Measurements from ENCODE around the gene HEPN1.

DNA sequence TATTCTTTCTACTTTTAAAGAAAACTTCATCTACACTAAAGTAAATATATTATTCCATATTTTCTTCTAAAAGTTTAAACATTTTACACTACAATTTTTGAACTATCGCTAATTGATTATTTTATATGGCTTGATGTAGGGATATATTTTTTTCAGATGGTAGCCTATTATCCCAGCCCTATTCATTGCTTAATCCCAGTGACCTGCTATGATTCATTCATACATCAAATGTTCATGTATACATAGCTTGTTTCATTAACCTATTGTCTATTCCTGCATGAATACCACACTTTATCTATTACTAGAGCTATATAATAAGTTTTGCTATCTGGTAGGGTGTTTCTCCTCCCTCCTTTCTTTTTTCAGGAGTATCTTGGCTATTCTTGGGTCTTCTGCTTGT is 16.4 kb upstream of the HEPN1 start:
- TF ChIP-seq TAF1 (IDR thresholded peaks at IDR 0.05; ENCODE audit: low read depth, low read length) = no peak
- no peak for TF ChIP-seq POLR2A (IDR thresholded peaks at IDR 0.05; ENCODE audit: control extremely low read depth in 1 of 2, low read depth in 2 of 2, low read length in 2 of 2)
- no peak for TF ChIP-seq EP300 (IDR thresholded peaks at IDR 0.05; ENCODE audit: borderline replicate concordance in 1 of 2, low read depth in 2 of 2, low read length in 2 of 2)
- TF ChIP-seq, protein P1, sequence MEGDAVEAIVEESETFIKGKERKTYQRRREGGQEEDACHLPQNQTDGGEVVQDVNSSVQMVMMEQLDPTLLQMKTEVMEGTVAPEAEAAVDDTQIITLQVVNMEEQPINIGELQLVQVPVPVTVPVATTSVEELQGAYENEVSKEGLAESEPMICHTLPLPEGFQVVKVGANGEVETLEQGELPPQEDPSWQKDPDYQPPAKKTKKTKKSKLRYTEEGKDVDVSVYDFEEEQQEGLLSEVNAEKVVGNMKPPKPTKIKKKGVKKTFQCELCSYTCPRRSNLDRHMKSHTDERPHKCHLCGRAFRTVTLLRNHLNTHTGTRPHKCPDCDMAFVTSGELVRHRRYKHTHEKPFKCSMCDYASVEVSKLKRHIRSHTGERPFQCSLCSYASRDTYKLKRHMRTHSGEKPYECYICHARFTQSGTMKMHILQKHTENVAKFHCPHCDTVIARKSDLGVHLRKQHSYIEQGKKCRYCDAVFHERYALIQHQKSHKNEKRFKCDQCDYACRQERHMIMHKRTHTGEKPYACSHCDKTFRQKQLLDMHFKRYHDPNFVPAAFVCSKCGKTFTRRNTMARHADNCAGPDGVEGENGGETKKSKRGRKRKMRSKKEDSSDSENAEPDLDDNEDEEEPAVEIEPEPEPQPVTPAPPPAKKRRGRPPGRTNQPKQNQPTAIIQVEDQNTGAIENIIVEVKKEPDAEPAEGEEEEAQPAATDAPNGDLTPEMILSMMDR (IDR thresholded peaks at IDR 0.05; ENCODE audit: control extremely low read depth in 1 of 3, insufficient read depth in 1 of 3, low read depth in 1 of 3, low read length in 3 of 3) = no peak
- no peak for TF ChIP-seq TCF12 (IDR thresholded peaks at IDR 0.05; ENCODE audit: low read depth, low read length)
- no peak for TF ChIP-seq TEAD4 (IDR thresholded peaks at IDR 0.05; ENCODE audit: low read depth, low read length)
- TF ChIP-seq FOSL1 (IDR thresholded peaks at IDR 0.05; ENCODE audit: insufficient read depth, low read depth, low read length) = no peak
- no peak for TF ChIP-seq CEBPB (IDR thresholded peaks at IDR 0.05; ENCODE audit: low read depth, low read length)
- no peak for TF ChIP-seq EZH2 (IDR thresholded peaks at IDR 0.05; ENCODE audit: low read depth, low read length, severe bottlenecking)
- TF ChIP-seq NRF1 (IDR thresholded peaks at IDR 0.05; ENCODE audit: low read depth, low read length) = no peak
- TF ChIP-seq RXRA (IDR thresholded peaks at IDR 0.05; ENCODE audit: insufficient read depth, low read depth, low read length) = no peak
- no peak for TF ChIP-seq JUND (IDR thresholded peaks at IDR 0.05; ENCODE audit: low read length)
